Measurements from ENCODE around the gene IL33. TPM values are rescaled to one million over a fixed set of nuclear protein-coding genes. Genes with fewer than 3 reads are reported as not detected.

IL33 gene
- total RNA-seq, 2 donors from 2014 or later, result 0.33 to 0.97 TPM

GRCh38 chr9:6186691-6187090 lies 28.9 kb upstream of the IL33 start:
- WGBS, 2 experiments (ENCODE audit: insufficient coverage in 1 of 2, insufficient read length in 1 of 2), result 92% methylated on average over 2 of the region's 2 CpGs; no CpG with 5 or more reads in 1 of the 2 experiments

GRCh38 chr9:6187272-6187671 lies 28.3 kb upstream of the IL33 start:
- Mint-ChIP-seq H3K36me3 (ENCODE audit: low read depth) (no peaks in the 10 kb centered on the region), H3K9me3 (peaks cover 12% of the 10 kb centered on the region), H3K4me3 (no peak overlapping the region), H3K27ac (no peak overlapping the region), H3K27me3 (ENCODE audit: insufficient read depth) (no peaks in the 10 kb centered on the region), H3K4me1 (peaks cover 4% of the 10 kb centered on the region)
- no peak overlapping the region for H3K9ac ChIP-seq (ENCODE audit: extremely low read depth, low read length, poor library complexity, severe bottlenecking)
- no peak for TF ChIP-seq CTCF (conservative IDR thresholded peaks at IDR 0.05)
- H3K27me3 ChIP-seq (ENCODE audit: control insufficient read depth, insufficient read depth, low read length, poor library complexity, severe bottlenecking), result no peaks in the 10 kb centered on the region
- H3K36me3 ChIP-seq (ENCODE audit: control insufficient read depth, insufficient read depth, low read length), result no peaks in the 10 kb centered on the region
- H3K9me3 ChIP-seq (ENCODE audit: control insufficient read depth, low read length), result no peaks in the 10 kb centered on the region
- no peaks in the 10 kb centered on the region for H3K4me1 ChIP-seq (ENCODE audit: control insufficient read depth, insufficient read depth, low read length)
- H3K4me3 ChIP-seq (ENCODE audit: low read length), result no peak overlapping the region
- H3K27ac ChIP-seq (ENCODE audit: low read depth, low read length), result no peak overlapping the region
- DNase-seq, result no peak

More at GRCh38 chr9:6186691-6187090, 28.9 kb upstream of the IL33 start:
- Mint-ChIP-seq H3K27me3 (ENCODE audit: insufficient read depth) (no peaks in the 10 kb centered on the region), H3K4me1 (peaks cover 5% of the 10 kb centered on the region), H3K27ac (no peak overlapping the region), H3K9me3 (peaks cover 14% of the 10 kb centered on the region), H3K36me3 (ENCODE audit: low read depth) (no peaks in the 10 kb centered on the region), H3K4me3 (no peak overlapping the region)
- H3K27me3 ChIP-seq (ENCODE audit: control insufficient read depth, insufficient read depth, low read length, poor library complexity, severe bottlenecking), result no peaks in the 10 kb centered on the region
- H3K9ac ChIP-seq (ENCODE audit: extremely low read depth, low read length, poor library complexity, severe bottlenecking), result no peak overlapping the region
- no peak overlapping the region for H3K4me3 ChIP-seq (ENCODE audit: low read length)
- H3K27ac ChIP-seq (ENCODE audit: low read depth, low read length), result no peak overlapping the region
- no peak for DNase-seq
- no peak for TF ChIP-seq CTCF (conservative IDR thresholded peaks at IDR 0.05)
- H3K4me1 ChIP-seq (ENCODE audit: control insufficient read depth, insufficient read depth, low read length), result no peaks in the 10 kb centered on the region
- H3K36me3 ChIP-seq (ENCODE audit: control insufficient read depth, insufficient read depth, low read length), result no peaks in the 10 kb centered on the region
- no peaks in the 10 kb centered on the region for H3K9me3 ChIP-seq (ENCODE audit: control insufficient read depth, low read length)

- no peak for TF ChIP-seq CTCF (conservative IDR thresholded peaks at IDR 0.05)
- Histone ChIP-seq H3K4me3 (ENCODE audit: low read length) (no peak overlapping the region), H3K9ac (ENCODE audit: extremely low read depth, low read length, poor library complexity, severe bottlenecking) (no peak overlapping the region), H3K36me3 (ENCODE audit: control insufficient read depth, insufficient read depth, low read length) (no peaks in the 10 kb centered on the region), H3K27ac (ENCODE audit: low read depth, low read length) (no peak overlapping the region), H3K4me1 (ENCODE audit: control insufficient read depth, insufficient read depth, low read length) (no peaks in the 10 kb centered on the region), H3K27me3 (ENCODE audit: control insufficient read depth, insufficient read depth, low read length, poor library complexity, severe bottlenecking) (no peaks in the 10 kb centered on the region), H3K9me3 (ENCODE audit: control insufficient read depth, low read length) (no peaks in the 10 kb centered on the region)
- Mint-ChIP-seq H3K36me3 (ENCODE audit: low read depth) (no peaks in the 10 kb centered on the region), H3K27me3 (ENCODE audit: insufficient read depth) (no peaks in the 10 kb centered on the region), H3K4me3 (no peak overlapping the region), H3K4me1 (no peaks in the 10 kb centered on the region), H3K9me3 (peaks cover 5% of the 10 kb centered on the region), H3K27ac (no peak overlapping the region)
- 68 to 100% methylated on average over 1 of the region's 1 CpG for WGBS, 2 experiments (ENCODE audit: insufficient coverage in 1 of 2, insufficient read length in 1 of 2)
- DNase-seq, result no peak
Measured at GRCh38 chr9:6188466-6188865, 27.1 kb upstream of the IL33 start.

All from endodermal cell (in vitro differentiated cells).